ENCODE measurements around the gene ARL15. TPM values are rescaled to one million over a fixed set of nuclear protein-coding genes. Genes with fewer than 3 reads are reported as not detected.

ARL15 gene
- total and polyA plus RNA-seq, 2 of the 4 experiments (the other 2 are of a cell fraction), result 7.3 to 19.2 TPM

DNA sequence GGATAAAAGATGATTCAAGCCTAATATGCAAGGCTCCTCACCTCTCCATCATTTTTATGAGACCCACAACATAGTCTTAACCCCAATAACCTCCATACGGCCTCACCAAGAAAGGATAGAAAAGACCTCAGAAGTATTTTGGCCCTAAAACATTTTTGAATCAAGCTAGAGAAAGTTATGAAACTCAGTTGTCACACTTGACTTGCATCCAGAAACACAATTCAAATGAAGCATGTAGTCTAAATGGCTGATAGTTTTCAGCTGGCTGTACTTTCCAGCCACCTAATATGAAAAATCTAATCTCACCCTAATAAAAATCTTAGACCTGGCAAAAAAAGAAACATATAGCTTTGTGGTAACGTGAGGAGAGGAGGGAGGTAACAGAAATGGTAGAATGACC lies 116.1 kb downstream of the ARL15 start:
- Histone ChIP-seq H3K27me3 (ENCODE audit: control insufficient read depth, insufficient read depth, low read length) (no peaks in the 10 kb centered on the region), H2BK5ac (ENCODE audit: low read depth, low read length, poor library complexity, severe bottlenecking) (no peak overlapping the region), H3K9me1 (ENCODE audit: insufficient read depth, low read length) (no peaks in the 10 kb centered on the region), H2BK20ac (ENCODE audit: low read depth, low read length) (no peak overlapping the region), H2AFZ (replicated peaks; ENCODE audit: low read length, poor library complexity) (no peak overlapping the region), H3K56ac (ENCODE audit: extremely low read depth, insufficient read depth, low read length) (no peak overlapping the region), H2AK5ac (ENCODE audit: low read depth, low read length) (no peak overlapping the region), H4K8ac (ENCODE audit: low read depth in 2 of 2, low read length in 2 of 2) (no peak overlapping the region), H3K4me2 (ENCODE audit: low read depth, low read length) (no peak overlapping the region; the same call in 1 of the 2 replicates), H2BK15ac (ENCODE audit: low read depth, low read length) (no peak overlapping the region), H4K5ac (ENCODE audit: low read depth, low read length) (no peak overlapping the region), H3K9ac (ENCODE audit: low read depth, low read length) (no peak overlapping the region), H3K4ac (ENCODE audit: low read depth, low read length) (no peak overlapping the region), H3K18ac (ENCODE audit: low read depth, low read length) (no peak overlapping the region), H3K4me1 (ENCODE audit: control insufficient read depth, insufficient read depth, low read length) (peaks cover 5% of the 10 kb centered on the region), H3K36me3 (ENCODE audit: control insufficient read depth, insufficient read depth, low read length) (no peaks in the 10 kb centered on the region), H3K79me1 (ENCODE audit: low read depth in 1 of 2, low read length in 2 of 2) (peaks cover 0 to 5% of the 10 kb centered on the region in 2 experiments; a peak in 2 of 4 replicates), H2AK9ac (replicated peaks; ENCODE audit: low read depth, low read length, poor library complexity) (no peak overlapping the region), H3K4me3 (ENCODE audit: insufficient read depth, low read depth, low read length) (no peak overlapping the region), H2BK120ac (ENCODE audit: low read depth, low read length) (no peak overlapping the region), H4K91ac (ENCODE audit: insufficient read depth, low read depth, low read length) (no peak overlapping the region), H3K9me3 (ENCODE audit: control insufficient read depth, insufficient read depth, low read length) (no peaks in the 10 kb centered on the region), H3K27ac (ENCODE audit: insufficient read depth, low read length) (no peak overlapping the region), H3K23ac (ENCODE audit: low read depth, low read length) (no peak overlapping the region), H4K20me1 (ENCODE audit: insufficient read depth, low read length) (no peaks in the 10 kb centered on the region; the same call in 1 of the 2 replicates), H3K14ac (replicated peaks; ENCODE audit: low read depth, low read length) (no peak overlapping the region)
- CTCF ChIA-PET, result no interaction called here
- ATAC-seq (ENCODE audit: low read depth) (no peak), DNase-seq (no peak)
- dilution Hi-C loops (cut with HindIII; ENCODE audit: low sequenced_read_pairs, unreplicated experiment), result no loop called here
- TF ChIP-seq NFE2L2 (IDR thresholded peaks at IDR 0.05; ENCODE audit: low read depth, low read length) (no peak), BHLHE40 (IDR thresholded peaks at IDR 0.05; ENCODE audit: low read depth, low read length) (no peak), RAD21 (IDR thresholded peaks at IDR 0.05; ENCODE audit: low read length) (no peak), FOS (IDR thresholded peaks at IDR 0.05; ENCODE audit: low read depth, low read length) (no peak), MXI1 (IDR thresholded peaks at IDR 0.05; ENCODE audit: borderline replicate concordance, low read depth, low read length) (no peak), POLR2A (IDR thresholded peaks at IDR 0.05; ENCODE audit: low read depth, low read length) (no peak), CHD1 (IDR thresholded peaks at IDR 0.05; ENCODE audit: low read depth, low read length) (no peak)
- TF ChIP-seq, protein P1, sequence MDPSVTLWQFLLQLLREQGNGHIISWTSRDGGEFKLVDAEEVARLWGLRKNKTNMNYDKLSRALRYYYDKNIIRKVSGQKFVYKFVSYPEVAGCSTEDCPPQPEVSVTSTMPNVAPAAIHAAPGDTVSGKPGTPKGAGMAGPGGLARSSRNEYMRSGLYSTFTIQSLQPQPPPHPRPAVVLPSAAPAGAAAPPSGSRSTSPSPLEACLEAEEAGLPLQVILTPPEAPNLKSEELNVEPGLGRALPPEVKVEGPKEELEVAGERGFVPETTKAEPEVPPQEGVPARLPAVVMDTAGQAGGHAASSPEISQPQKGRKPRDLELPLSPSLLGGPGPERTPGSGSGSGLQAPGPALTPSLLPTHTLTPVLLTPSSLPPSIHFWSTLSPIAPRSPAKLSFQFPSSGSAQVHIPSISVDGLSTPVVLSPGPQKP (IDR thresholded peaks at IDR 0.05; ENCODE audit: borderline replicate concordance, low read depth, low read length), result no peak
- no CpG with 5 or more reads among the region's 2 CpGs for WGBS, 2 experiments (ENCODE audit: extremely low coverage in 2 of 2, insufficient read length in 1 of 2)
- BruUV-seq (replicated peaks), result no TSS peak
- intact Hi-C loops (cut with micrococcal nuclease), result no loop called here
- in situ Hi-C loops (cut with MboI; ENCODE audit: low sequenced_read_pairs), result no loop called here
- POLR2A ChIA-PET (ENCODE audit: unreplicated experiment), result no interaction called here
